Measurements from ENCODE around the gene GPANK1. TPM values are rescaled to one million over a fixed set of nuclear protein-coding genes. Genes with fewer than 3 reads are reported as not detected.

The GPANK1 gene
- total and polyA plus RNA-seq, 2 experiments from 2014 or later = 27.5 to 36.2 TPM

DNA sequence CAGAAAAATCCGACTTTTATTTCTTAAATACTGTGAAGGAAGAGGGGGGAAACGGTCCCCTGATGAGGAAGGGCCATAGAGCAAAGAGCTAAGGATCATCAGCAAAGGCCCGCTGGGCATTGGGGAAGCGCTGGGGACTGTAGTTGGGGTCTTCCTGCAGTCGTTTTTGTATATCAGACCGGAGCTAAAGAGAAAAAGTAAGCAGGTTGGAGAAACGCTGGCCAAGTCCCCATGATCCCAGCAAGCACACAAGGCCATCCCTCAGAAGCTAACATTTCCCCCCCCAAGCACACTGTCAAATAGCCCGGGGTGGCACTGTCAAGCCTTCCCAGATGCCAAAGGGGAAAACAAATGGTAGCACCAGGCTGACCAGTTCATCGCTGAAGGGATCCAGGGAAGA, 25.8 kb downstream of the GPANK1 start:
- TF ChIP-seq, protein P1, sequence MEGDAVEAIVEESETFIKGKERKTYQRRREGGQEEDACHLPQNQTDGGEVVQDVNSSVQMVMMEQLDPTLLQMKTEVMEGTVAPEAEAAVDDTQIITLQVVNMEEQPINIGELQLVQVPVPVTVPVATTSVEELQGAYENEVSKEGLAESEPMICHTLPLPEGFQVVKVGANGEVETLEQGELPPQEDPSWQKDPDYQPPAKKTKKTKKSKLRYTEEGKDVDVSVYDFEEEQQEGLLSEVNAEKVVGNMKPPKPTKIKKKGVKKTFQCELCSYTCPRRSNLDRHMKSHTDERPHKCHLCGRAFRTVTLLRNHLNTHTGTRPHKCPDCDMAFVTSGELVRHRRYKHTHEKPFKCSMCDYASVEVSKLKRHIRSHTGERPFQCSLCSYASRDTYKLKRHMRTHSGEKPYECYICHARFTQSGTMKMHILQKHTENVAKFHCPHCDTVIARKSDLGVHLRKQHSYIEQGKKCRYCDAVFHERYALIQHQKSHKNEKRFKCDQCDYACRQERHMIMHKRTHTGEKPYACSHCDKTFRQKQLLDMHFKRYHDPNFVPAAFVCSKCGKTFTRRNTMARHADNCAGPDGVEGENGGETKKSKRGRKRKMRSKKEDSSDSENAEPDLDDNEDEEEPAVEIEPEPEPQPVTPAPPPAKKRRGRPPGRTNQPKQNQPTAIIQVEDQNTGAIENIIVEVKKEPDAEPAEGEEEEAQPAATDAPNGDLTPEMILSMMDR (IDR thresholded peaks at IDR 0.05; ENCODE audit: low read depth, low read length) = no peak
- no peak overlapping the region for H3K4me3 ChIP-seq
- DNase-seq (ENCODE audit: low read depth in 1 of 2, low spot score in 1 of 2) = no peak
- no peaks in the 10 kb centered on the region for H3K27me3 ChIP-seq
- peak overlapping the region; percentile 73 for H3K27ac ChIP-seq
- no peaks in the 10 kb centered on the region for H3K4me1 ChIP-seq (ENCODE audit: low read depth)
- H3K9me3 ChIP-seq (ENCODE audit: low read depth) = no peaks in the 10 kb centered on the region
- peaks cover 86% of the 10 kb centered on the region for H3K36me3 ChIP-seq

DNA sequence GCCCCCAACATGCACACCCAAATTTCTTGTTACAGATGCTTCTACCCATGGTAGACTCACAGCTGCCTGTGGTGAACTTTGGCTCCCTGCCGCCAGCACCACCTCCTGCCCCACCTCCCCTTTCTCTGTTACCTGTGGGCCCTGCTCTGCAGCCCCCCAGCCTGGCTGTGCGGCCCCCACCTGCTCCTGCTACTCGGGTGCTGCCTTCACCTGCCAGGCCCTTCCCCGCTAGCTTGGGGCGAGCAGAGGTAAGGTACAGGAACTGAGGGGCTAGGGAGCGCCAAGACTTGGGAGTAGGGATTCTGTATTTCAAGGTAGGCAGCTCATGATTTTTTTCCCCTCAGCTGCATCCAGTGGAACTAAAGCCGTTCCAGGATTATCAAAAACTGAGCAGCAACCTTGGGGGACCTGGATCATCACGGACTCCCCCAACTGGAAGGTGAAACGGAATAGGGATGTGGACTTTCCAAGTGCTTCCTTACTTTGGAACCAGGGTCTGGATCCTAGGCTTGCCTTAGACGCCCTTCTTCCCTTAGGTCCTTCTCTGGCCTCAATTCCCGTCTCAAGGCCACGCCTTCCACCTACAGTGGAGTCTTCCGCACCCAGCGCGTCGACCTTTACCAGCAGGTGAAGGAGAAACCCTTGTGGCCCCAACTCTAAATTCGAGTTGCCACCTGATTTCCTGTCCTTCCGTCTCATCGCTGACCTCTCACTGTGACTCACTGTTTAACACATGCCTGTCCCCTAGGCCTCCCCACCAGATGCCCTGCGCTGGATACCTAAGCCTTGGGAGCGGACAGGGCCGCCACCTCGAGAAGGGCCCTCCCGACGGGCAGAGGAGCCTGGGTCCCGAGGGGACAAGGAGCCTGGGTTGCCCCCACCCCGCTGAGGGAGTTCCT, 27.9 kb downstream of the GPANK1 start:
- Histone ChIP-seq H3K9me3 (ENCODE audit: low read depth) (no peaks in the 10 kb centered on the region), H3K4me3 (no peak overlapping the region), H3K4me1 (ENCODE audit: low read depth) (no peaks in the 10 kb centered on the region), H3K27me3 (no peaks in the 10 kb centered on the region), H3K36me3 (peaks cover 93% of the 10 kb centered on the region), H3K27ac (peak overlapping the region; percentile 62)
- TF ChIP-seq, protein P1 (IDR thresholded peaks at IDR 0.05; ENCODE audit: low read depth, low read length) = no peak
- no peak for DNase-seq (ENCODE audit: low read depth in 1 of 2, low spot score in 1 of 2)

DNA sequence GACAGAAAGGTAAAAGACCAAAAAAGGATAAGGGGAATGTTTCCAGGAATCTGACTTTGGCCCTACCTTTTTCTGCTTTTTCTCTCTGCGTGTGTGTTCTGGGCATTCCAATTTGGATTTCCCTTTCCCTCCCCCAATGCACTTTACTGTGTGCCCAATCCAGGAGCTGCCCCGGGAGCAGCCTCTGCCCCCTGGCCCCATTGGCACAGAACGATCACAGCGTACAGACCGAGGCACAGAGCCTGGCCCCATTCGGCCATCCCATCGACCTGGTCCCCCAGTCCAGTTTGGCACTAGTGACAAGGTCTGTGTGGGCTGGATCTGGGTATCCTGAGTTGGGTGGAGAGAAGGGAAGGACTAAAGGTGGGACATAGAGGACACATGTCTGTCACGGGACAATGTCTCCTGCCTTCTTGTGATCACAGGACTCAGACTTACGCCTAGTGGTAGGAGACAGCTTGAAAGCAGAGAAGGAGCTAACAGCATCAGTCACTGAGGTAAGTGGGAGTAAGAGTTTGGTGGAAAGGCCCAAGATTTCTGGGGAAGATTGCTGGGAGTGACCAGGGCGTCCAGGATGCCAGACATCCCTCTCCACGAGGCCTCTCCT, 29.7 kb downstream of the GPANK1 start:
- no peaks in the 10 kb centered on the region for H3K9me3 ChIP-seq (ENCODE audit: low read depth)
- H3K4me1 ChIP-seq (ENCODE audit: low read depth) = no peaks in the 10 kb centered on the region
- H3K36me3 ChIP-seq = peaks cover 88% of the 10 kb centered on the region
- H3K27ac ChIP-seq = peak overlapping the region; percentile 57
- TF ChIP-seq, protein P1 (IDR thresholded peaks at IDR 0.05; ENCODE audit: low read depth, low read length) = no peak
- no peak overlapping the region for H3K4me3 ChIP-seq
- no peak for DNase-seq (ENCODE audit: low read depth in 1 of 2, low spot score in 1 of 2)
- H3K27me3 ChIP-seq = no peaks in the 10 kb centered on the region

DNA sequence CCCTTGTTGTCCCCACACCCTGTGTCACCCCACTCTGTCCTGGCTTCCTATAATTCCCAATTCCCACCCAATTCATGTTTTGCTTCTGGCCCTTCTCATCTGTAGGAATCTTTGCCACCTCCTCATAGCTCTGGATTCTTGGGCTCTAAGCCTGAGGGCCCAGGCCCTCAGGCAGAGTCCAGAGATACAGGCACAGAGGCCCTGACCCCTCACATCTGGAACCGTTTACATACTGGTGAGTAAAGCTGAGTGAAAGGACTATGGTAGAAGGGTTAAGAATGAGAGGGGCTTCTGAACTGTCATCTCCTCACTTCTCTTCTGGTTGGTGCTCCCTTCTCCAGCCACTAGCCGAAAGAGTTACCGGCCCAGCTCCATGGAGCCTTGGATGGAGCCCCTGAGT, 30.7 kb downstream of the GPANK1 start:
- no peaks in the 10 kb centered on the region for H3K27me3 ChIP-seq
- peak overlapping the region; percentile 80 for H3K27ac ChIP-seq
- DNase-seq (ENCODE audit: low read depth in 1 of 2, low spot score in 1 of 2) = no peak
- H3K4me1 ChIP-seq (ENCODE audit: low read depth) = no peaks in the 10 kb centered on the region
- H3K36me3 ChIP-seq = peaks cover 88% of the 10 kb centered on the region
- TF ChIP-seq, protein P1 (IDR thresholded peaks at IDR 0.05; ENCODE audit: low read depth, low read length) = no peak
- no peak overlapping the region for H3K4me3 ChIP-seq
- H3K9me3 ChIP-seq (ENCODE audit: low read depth) = no peaks in the 10 kb centered on the region

DNA sequence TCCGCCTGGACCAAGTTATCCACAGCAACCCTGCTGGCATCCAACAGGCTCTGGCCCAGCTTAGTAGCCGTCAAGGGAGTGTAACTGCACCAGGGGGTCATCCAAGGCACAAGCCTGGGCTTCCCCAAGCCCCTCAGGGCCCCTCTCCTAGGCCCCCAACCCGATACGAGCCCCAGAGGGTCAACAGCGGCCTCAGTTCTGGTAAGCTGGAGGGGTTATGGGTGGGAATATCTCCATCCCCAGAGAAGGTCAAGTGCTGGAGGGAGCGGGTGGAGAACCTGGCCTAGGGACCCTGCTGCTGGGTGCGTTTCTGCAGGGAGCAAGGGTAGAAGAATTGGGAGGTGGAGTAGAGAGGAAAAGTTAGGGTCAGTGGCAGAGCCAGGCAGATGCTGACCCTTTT, 31.4 kb downstream of the GPANK1 start:
- TF ChIP-seq, protein P1 (IDR thresholded peaks at IDR 0.05; ENCODE audit: low read depth, low read length) = no peak
- no peak for DNase-seq (ENCODE audit: low read depth in 1 of 2, low spot score in 1 of 2)
- Histone ChIP-seq H3K36me3 (peaks cover 90% of the 10 kb centered on the region), H3K4me1 (ENCODE audit: low read depth) (no peaks in the 10 kb centered on the region), H3K27me3 (no peaks in the 10 kb centered on the region), H3K9me3 (ENCODE audit: low read depth) (no peaks in the 10 kb centered on the region), H3K4me3 (no peak overlapping the region), H3K27ac (peak overlapping the region; percentile 80)
